Epithelial cell of prostate (primary cell): Measurements from ENCODE around the gene OLIG2.

Experiments
- DNase-seq: peaks from one replicate; pipeline ENCODE4 v3.0.0-alpha.2; 2011; ENCODE audit warnings: low read depth, low spot score
- H3K27ac ChIP-seq: fragments of 450-650 bp; 2 replicates; pipeline ENCODE4 v1.5.1; 2017; ENCODE audit warnings: mild to moderate bottlenecking

The OLIG2 gene

GRCh38 chr21:33061233-33061632 lies 35.5 kb downstream of the OLIG2 start:
- H3K27ac ChIP-seq, result no peak overlapping the region
- DNase-seq, result no peak

GRCh38 chr21:33063375-33063883 lies 37.7 kb downstream of the OLIG2 start:
- H3K27ac ChIP-seq, result no peak overlapping the region
- no peak for DNase-seq

GRCh38 chr21:33063907-33064622 lies 38.3 kb downstream of the OLIG2 start:
- no peak overlapping the region for H3K27ac ChIP-seq
- DNase-seq, result no peak

DNA sequence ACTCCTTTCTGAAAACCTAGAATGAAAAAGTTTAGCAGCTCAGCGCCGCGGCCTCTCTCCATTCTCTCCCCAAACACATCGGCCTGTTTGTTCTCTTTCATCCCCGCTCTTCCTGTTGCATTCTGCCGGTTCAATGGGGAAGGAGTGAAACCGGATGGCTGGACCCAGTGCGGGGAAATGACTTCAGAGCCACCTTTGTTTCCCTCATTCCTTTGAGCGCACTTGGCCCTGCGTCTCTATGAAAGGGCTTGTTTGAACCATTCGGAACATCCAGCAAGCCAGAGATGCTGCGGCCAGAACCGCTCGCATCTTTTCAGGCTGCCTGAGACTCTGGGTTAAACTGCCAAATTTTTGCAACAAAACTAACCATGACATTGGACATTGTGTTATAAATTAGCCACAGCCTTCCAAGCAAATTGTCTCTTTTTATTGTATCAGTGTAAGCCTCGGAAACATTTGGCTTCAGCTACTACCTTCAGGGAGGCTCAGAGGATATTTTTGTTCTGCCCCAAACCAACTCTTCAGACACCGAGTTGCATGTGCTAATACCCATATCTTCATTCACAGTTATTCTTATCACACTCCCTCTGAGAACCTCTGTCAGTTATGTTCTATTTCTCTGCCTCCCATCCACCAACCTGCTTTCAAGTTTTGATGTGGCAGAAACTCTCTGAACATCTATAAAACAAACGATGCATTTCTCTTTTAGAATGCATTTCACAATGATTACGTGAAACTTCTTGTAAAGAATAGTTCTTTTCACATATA lies 39.1 kb downstream of the OLIG2 start:
- no peak for DNase-seq
- no peak overlapping the region for H3K27ac ChIP-seq

DNA sequence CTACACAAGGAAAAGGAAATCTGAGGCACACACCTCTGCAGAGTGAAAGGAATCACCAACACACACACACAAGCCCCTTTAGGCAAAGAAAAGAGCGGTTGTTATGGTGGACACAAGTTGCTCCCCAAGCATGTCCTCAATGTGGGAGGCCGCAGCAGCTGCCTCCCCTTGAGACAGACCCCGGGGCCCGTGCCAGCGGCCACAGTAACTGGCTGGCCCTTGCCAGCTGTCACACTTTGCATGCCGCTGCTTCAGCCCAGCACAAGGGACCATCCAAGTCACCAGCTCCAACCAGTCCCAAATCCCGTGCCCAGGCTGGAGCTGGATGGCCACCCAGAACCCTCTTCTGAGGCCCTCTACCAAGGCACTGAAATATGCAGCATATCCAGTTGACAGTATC lies 41.3 kb downstream of the OLIG2 start:
- no peak for DNase-seq
- H3K27ac ChIP-seq, result no peak overlapping the region

DNA sequence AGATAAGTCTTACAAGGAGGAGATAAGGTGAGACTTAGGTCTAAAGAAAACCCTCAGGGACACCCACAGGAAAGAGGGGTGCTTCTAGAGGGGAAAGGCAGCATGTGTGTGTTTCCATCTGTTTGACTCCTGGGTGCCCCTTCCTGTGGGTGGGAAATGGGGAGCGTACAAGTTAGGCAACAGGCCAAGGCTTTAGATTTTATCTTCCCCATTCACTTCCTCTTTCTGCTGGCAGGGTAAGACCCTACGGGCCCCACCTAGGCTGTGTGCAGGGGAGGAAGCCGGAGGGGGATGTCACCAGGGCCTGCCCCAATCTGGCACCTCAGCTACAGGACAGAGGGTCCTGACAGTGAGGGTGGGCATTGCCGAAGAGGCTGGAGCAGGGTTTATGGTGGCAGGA lies 41.7 kb downstream of the OLIG2 start:
- H3K27ac ChIP-seq, result no peak overlapping the region
- no peak for DNase-seq

DNA sequence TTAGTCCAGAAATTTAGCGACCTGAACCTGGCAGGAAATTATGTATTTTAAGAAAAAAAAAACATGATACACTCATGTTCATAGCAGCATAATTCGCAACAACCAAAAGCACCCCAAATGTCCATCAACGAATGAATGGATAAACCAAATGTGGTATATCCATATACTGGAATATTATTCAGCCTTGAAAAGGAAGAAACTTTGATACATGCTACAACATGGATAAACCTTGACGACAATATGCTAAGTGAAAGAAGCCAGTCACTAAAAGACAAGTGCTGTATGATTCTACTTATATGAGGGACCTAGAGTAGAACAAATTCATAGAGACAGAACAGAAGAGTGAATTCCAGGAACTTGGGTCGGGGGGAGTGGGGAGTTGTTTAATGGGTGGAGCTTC lies 43.5 kb downstream of the OLIG2 start:
- no peak for DNase-seq
- H3K27ac ChIP-seq, result no peak overlapping the region

DNA sequence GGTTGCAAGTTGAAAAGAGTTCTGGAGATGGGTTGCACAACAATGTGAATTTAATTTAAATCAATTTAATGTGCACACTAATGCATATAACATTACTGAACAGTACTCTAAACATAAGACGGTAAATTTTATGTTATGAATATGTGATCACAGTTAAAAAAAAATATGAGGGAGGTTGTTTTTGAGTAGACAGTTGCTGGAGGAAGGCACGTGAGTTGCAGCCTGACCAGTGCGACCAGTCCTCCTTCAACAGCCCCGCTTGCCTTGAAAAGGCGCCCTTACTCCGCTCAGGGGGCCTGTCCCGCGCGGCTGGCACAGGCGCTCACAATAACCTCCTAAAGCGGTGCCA lies 43.9 kb downstream of the OLIG2 start:
- no peak for DNase-seq
- H3K27ac ChIP-seq, result no peak overlapping the region

- DNase-seq, result no peak
- H3K27ac ChIP-seq, result no peak within 1 kb of the TSS
Observed at GRCh38 chr21:33069994-33070743, 44.4 kb downstream of the OLIG2 start, which contains the start of gene OLIG1. TSS of gene OLIG1 (plus strand) at chr21:33070141. CDS start at chr21:33070247, 106 bp downstream.

DNA sequence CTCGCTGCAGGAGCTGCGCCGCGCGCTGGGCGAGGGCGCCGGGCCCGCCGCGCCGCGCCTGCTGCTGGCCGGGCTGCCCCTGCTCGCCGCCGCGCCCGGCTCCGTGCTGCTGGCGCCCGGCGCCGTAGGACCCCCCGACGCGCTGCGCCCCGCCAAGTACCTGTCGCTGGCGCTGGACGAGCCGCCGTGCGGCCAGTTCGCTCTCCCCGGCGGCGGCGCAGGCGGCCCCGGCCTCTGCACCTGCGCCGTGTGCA lies 44.9 kb downstream of the OLIG2 start:
- no peak overlapping the region for H3K27ac ChIP-seq
- no peak for DNase-seq

- H3K27ac ChIP-seq, result no peak overlapping the region
- DNase-seq, result no peak
Observed at GRCh38 chr21:33070998-33071769, 45.4 kb downstream of the OLIG2 start.

- no peak for DNase-seq
Observed at GRCh38 chr21:33071770-33072306, 46.1 kb downstream of the OLIG2 start.

DNA sequence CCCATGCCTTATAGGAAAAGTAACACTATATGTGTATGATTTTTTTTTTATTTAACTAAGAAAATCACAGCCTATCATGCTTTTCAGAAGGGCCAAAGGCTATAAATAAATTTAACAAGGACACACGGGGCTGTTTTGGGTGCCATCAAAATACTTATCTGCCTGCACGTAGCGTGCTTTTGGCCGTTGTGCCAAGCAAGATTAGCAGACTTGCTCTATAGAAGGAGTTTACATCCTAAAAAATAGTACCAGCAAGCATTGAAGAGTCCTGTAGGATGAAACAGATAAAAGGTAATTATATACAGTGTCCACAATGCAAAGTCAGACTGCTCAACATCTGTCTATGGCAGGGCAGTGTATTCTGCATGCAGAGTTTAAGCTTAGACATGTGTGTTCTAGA lies 47.9 kb downstream of the OLIG2 start:
- no peak for DNase-seq
- H3K27ac ChIP-seq, result no peak overlapping the region

More at GRCh38 chr21:33071770-33072306, 46.1 kb downstream of the OLIG2 start:
- H3K27ac ChIP-seq, result no peak overlapping the region

- H3K27ac ChIP-seq, result no peak overlapping the region
- no peak for DNase-seq
Observed at GRCh38 chr21:33075128-33075527, 49.4 kb downstream of the OLIG2 start.

DNA sequence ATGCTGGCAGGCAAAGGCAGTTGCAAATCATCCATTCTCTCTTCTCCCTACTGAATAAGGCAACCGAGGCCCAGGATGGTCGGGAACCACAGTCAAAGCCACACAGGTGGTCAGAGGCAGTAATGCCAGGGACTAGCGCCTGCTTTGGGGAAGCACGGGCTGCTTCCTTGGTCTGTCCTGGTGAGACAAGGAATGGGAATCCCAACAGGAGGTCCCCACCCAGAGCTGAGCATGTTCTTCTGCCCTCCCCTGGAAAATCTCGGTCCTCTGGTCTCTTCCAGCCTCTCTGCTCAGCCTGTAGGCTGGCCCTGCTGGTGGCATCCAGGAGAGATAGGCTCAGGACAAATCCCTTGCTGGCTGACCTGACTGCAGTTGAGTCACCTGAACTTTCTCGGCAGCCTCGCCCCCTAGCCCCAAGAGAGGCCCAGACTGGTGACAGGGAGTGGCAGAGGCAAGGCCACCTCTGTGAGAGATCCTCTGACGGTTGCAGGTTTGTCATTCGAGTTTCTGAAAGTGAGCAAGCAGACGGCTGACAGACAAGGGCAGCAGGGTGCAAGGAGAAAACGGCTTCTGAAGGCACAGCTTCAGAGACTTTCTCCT lies 50.0 kb downstream of the OLIG2 start:
- DNase-seq, result no peak
- H3K27ac ChIP-seq, result no peak overlapping the region

- H3K27ac ChIP-seq, result no peak overlapping the region
- no peak for DNase-seq
Observed at GRCh38 chr21:33076600-33077329, 51.0 kb downstream of the OLIG2 start.
